AG08396 (cell line): ENCODE measurements around the gene EIF3B.
A peak's percentile ranks its signal among the peaks of the same experiment; 100 is the strongest.
"Not testable (repeated sequence)": the region's sequence is repeated elsewhere in the genome, so short reads cannot be mapped to it uniquely, and the experiment has no call there.

ENCODE experiments used
- DNase-seq: peaks from one replicate; pipeline ENCODE4 v3.0.0; 2012; ENCODE audit warnings: low spot score, mixed read lengths

Gene EIF3B

DNA sequence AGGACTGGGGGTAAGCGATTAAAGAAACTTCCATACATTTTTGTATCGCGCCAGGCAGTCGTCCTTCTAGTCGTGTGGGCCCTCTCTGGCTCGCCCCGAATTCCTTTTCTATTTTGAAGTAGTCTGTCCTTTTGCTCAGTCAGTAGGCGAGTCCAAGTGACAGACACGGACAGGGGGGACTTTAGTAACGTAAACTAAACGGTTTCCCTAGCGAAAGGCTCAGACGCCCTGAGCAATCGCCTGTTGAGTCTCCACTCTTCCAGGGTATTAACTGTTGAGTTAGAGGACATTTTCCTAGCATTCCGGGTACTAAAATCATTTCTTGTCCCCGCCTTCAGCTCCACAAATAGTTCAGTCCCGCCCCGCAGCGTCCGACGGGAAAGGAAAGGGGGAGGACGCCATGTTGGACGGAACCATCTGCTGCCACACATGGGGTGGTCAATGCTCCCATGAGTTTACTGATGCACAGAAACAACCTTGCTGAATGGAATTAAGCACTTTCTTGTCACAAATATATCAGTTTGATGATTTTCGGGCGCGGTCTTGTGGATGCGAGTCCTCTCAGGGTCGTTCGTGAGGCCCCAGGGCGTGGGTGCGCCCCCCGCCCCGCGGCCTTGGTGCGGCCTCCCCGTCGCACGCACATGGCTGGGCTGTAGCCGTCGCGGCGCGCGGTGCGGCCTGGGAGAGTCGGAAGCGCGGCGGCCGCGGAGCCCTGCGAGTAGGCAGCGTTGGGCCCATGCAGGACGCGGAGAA, at the start of gene EIF3B:
Gene EIF3B (plus strand): TSS at position 642 of the 753 bp plus-strand sequence. CDS start 95 bp downstream, at position 737.
- DNase-seq: peak; percentile 97

GRCh38 chr7:2305258-2305657, 49.4 kb upstream of the EIF3B start:
- not testable (repeated sequence) for DNase-seq

- DNase-seq: no peak
Measured at GRCh38 chr7:2306688-2307087, 47.9 kb upstream of the EIF3B start.

GRCh38 chr7:2307690-2308107, 46.9 kb upstream of the EIF3B start:
- no peak for DNase-seq

DNA sequence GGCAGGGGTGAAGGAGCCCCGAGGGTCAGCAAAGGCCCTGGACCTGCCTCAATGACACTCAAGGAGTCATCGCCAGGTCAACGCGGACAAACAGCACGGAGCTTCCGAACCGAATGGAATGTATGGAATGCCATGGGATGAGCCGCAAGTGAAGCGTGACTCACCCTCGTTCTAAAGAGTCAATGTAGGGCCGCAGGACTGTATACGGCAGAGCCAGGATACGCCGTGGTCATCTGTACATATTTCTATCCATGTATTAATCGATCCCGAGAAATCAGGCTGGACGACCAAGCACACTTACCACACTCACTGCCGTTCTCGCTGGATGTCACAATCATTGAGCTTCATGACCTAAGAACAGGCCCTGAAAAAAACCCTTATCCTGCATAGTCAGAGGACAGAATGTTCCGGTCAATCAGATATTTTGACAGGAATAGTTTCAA, 44.7 kb upstream of the EIF3B start:
- peak; percentile 3 for DNase-seq

- no peak for DNase-seq
Measured at GRCh38 chr7:2312267-2312929, 42.2 kb upstream of the EIF3B start.

DNA sequence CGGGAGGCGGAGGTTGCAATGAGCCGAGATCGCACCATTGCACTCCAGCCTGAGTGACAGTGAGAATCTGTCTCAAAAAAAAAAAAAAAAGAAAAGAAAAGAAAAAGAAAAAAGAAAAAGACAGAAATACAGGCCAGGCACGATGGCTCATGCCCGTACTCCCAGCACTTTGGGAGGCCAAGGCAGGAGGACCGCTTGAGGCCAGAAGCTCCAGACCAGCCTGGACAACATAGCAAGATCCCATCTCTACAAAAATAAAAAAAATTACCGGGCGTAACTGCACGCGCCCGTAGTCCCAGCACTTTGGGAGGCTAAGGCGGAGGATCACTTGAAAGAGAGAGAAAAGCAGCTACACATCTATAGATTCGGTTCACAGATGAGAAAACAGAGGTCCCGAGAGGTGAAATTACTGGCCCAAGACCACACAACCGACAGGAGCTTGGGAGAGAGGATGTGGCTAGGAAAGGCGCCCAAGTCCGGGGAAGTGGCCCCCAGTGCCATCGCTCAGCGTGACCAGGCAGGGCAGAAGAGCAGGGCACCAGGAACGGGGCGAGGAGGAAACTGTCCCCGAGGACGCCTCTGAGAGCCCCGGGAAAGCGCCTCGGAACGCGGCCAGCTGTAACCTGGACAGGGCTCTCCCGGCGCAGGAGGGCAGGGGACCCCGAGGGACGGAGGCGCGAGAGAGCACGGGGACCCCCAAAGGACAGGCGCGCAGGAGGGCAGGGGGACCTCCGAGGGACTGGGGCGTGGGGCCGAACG, 41.0 kb upstream of the EIF3B start:
- peak; percentile 64 for DNase-seq

GRCh38 chr7:2314209-2314955, 40.2 kb upstream of the EIF3B start, which contains the start of gene SNX8:
SNX8 (minus strand) TSS chr7:2314441; CDS start chr7:2314421, 20 bp downstream.
- peak; percentile 100 for DNase-seq

GRCh38 chr7:2314956-2315530, 39.6 kb upstream of the EIF3B start:
- not testable (repeated sequence) for DNase-seq

GRCh38 chr7:2315787-2316186, 38.8 kb upstream of the EIF3B start:
- DNase-seq: no peak

DNA sequence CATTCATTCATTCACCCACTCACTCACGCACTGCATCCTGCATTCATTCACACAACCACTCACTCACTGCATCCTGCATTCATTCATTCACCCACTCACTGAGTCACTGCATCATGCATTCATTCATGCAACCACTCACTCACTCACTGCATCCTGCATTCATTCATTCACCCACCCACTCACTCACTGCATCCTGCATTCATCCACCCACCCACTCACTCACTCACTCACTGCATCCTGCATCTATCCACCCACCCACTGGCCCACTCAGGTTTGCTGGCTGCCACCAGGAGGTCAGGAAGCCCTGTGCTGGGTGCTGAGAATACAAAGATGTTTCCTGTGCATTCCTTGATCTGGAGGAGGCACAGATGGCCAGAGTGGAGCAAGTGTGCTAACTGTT, 38.0 kb upstream of the EIF3B start:
- no peak for DNase-seq

GRCh38 chr7:2317556-2318293, 36.9 kb upstream of the EIF3B start:
- DNase-seq: no peak

- no peak for DNase-seq
Measured at GRCh38 chr7:2321020-2321419, 33.6 kb upstream of the EIF3B start.

DNA sequence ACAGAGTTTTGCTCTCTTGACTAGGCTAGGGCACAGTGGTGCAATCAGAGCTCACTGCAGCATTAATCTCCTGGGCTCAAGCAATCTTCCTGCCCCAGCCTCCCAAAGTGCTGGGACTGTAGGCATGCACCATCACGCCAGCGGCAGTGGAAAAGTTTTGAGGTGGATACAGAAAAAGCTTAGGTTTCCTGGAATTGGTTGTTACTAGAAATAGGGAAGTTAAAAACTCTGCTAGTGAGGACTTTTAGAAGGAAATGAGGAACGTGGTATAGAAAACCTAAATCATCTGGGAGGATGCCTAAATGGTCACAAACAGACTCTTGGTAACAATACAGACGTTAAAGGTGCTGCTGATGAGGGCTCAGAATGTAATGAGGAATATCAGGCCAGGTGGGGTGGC, 29.5 kb upstream of the EIF3B start:
- DNase-seq: no peak

- DNase-seq: no peak
Measured at GRCh38 chr7:2326951-2327350, 27.7 kb upstream of the EIF3B start.

GRCh38 chr7:2330493-2330892, 24.1 kb upstream of the EIF3B start:
- DNase-seq: no peak

DNA sequence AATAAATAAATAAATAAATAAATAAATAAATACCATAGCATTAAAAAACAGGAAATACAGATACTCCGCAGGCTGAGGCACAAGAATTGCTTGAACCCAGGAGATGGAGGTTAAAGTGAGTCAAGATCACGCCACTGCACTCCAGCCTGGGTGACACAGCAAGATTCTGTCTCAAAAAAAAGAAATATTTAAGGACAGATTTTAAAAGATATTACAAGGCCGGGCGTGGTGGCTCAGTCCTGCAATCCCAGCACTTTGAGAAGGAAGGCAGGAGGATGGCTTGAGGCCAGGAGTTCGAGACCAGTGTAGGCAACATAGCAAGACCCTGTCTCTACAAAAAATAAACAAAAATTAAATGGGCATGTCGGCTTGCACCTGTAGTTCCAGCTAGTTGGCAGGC, 22.9 kb upstream of the EIF3B start:
- DNase-seq: no peak

- DNase-seq: not testable (repeated sequence)
Measured at GRCh38 chr7:2332606-2333231, 21.9 kb upstream of the EIF3B start.

DNA sequence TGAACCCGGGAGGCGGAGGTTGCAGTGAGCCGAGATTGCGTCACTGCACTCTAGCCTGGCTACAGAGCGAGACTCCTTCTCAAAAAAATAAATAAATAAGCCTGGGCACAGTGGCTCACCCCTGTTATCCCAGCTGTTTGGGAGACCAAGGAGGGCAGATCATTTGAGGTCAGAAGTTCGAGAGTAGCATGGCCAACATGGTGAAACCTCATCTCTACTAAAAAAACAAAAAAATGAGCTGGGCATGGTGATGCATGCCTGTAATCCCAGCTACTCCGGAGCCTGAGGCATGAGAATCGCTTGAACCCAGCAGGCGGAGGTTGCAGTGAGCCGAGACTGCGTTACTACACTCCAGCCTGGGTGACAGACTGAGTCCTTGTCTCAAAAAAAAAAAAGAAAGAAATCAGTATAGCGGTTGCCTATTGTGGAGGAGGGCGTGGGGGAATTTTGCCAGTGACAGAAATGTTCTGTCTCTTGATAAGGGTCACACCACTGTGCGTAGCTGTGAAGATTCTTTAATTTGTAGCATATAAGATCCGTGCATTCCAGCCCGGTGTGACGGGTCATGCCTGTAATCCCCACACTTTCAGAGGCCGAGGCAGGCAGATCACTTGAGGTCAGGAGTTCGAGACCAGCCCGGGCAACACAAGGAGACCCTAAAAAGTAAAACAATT, 17.9 kb upstream of the EIF3B start:
- DNase-seq: no peak
